HG02763 (cell line): ENCODE measurements around the gene FRMD3.

ENCODE experiments used
- ATAC-seq: cut with Tn5 transposase; IDR thresholded peaks from one replicate; pipeline ENCODE4 v1.9.1; 2021; ENCODE audit warnings: mild to moderate bottlenecking, moderate library complexity; ENCODE audit not compliant: unreplicated experiment

FRMD3 gene

DNA sequence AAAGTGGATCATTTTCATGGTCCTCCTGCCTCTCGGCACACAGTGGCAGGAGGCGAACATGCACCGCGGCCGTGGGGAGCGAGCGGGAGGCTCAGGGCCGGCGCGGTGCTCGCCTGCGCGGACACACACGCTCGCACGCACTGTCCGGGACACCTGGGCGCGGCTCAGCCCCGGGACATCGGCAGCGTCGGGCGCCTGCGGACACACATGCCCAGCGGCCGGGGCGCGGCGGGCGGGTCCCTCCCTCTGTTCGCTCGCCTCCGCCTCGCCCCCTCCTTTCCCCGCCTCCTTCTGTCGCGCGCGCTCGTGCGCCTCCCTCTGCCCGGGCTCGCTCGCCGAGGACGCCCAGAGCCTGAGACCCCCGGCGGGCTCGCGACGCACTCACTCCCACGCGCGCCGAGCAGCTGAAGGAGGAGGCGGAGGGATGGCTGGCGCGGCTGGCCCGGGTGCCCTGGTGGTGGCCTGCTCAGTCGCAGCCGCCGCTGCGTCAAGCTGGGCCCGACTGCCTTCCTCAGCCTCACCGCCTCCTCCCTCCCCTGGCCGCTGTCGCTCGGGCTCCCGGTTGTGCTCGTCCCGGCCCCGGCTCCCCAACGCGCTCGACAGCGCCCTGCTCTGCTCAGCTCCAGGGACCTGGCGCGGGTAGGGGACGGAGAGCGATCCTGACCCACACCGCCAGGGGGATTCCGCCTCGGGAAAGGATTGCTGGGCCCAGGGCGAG lies at the start of gene FRMD3:
FRMD3 (minus strand) TSS at position 230 of the 718 bp plus-strand sequence; CDS start at position 60, 170 bp downstream.
- ATAC-seq: no peak

DNA sequence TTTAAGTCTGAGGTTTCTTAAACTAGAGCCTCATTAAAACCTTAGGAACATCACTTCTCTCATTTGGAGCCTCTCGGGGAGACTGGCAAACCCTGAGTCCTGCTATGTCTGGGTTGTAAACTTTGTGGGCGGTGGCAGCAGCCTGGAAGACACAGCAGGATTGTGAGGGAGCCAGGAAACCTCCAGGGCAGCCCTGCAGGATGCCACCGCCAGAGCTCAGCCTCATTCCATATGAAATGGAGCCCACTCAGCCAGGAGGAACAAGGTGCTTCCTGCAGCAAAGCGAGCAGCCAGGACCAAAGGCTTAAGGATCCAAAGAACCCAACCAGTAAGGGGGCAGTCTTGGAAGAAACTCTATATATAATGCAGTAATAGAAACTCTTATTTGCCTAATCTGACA lies 46.8 kb upstream of the FRMD3 start:
- ATAC-seq: no peak

DNA sequence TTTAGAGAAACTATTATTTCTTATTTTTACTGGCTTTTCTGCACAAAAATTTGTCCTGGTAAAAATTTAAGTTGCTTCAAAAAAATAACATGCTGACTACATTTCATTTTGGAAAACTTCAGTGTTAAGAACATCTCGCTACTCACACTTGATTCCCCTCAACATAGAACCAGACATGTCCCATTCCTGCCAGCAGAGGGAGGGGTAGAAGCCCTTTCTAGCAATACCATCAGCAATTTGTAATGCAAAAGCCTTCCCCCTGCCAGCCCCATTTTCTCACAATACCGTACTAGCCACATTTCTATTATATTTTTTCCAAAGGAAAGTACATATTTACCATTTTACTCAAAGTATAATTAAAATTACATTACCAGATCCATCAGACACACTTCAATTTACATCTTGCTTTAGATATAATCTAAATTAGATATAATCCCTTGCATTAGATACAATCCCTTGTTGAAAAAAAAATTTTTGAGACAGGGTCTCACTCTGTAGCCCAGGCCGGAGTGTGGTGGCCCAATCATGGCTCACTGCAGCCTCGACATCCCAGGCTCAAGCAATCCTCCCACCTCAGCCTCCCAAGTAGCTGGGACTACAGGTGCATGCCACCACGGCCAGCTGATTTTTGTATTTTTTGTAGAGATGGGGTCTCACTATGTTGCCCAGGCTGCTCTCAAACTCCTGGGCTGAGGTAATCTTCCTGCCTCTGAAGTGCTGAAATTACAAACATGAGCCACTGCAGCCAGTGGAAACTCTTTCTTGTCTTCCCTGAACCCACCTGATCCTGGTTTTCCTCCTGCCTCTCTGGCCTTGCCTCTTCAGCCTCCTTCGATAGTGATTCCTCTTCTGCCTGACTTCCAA lies 45.2 kb upstream of the FRMD3 start:
- ATAC-seq: no peak

DNA sequence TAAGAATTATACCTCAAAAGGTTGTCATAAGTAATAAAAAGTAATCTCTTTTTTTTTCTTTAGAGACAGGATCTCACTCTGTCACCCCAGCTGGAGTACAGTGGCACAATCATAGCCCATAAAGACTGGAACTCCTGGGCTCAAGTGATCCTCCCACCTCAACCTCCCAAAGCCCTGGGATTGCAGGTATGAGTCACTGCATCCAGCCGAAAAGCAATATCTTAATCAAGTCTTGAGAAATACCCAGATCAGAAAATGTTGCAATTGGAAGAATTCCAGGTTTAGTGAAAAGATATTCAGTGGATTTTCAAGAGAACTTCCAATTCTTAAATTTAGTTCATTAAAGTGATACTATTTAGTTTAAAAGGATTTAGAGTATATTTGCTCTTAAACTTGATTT lies 43.8 kb upstream of the FRMD3 start:
- ATAC-seq: no peak

DNA sequence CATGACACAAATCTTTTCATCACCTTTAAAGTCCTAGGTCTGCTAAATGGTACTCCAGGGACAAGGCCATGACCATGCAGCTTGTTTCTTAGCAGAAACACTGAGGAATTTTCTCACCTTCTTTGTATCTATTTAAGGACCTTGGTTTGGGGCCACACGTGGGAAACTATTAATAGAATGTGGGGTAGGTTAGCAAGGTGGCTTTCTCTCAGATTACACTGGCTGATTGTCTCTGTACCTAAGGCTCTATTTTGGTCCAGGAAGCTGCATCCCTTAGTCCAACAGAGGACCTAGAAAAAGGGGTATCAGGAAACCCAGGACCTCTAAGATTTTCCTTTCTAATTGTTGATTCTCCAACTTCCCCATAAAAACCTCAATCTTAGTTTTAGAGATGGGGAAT lies 36.3 kb upstream of the FRMD3 start:
- no peak for ATAC-seq

DNA sequence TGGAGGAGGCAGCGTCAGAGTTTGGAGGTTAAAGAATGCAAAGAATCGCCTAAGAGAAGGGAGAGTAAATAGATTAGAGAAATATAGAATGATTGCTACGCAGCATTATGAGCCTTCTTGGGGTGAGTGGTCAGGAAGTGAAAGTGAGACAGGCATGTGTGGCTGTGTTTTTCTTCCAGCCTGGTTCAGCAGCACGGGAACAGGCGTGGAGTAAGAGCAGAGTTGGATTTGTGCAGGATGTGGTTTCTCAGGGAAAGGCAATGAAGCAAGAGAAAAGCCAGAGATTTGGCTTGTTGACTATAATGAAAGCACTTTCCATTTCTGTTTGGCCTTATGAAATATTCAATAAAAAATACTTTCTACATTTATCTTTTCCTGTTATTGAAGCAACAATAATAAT lies 34.3 kb upstream of the FRMD3 start:
- no peak for ATAC-seq

DNA sequence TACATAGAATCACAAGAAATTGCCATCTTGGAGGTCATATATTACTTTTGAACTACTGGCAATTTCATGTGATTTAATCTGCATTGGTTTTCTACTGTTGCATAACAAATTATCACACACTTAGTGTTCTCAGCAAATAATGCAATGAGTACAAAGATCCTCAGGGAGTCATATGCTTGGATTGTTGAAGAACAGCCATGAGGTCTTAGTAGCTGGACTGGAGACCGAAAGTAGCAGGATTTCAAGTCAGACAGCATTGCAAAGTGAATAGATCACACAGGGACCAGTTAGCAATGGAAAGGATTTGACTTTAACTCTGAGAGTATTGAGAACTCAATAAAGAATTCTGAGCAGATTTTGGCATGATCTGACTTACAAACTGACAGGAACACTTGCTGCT lies 32.2 kb upstream of the FRMD3 start:
- no peak for ATAC-seq

DNA sequence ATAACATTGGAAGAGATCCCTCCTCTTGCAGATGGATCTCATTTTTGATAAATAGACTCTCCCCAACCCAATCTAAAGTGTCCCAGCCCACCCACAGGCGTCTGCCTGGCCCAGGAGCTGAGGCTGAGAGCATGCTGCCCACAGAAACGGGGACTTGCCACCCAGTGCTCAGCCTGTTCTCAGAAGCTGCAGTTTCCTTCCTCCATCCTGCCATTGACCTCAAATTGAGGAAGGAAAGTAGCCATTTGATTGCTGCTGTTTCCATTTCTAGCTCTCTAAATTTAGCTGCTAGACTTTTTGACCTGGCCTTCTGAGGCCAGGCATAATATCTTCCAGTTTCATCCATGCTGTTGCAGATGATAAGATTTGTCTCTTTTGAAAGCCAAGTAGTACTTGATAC lies 31.1 kb upstream of the FRMD3 start:
- ATAC-seq: no peak

DNA sequence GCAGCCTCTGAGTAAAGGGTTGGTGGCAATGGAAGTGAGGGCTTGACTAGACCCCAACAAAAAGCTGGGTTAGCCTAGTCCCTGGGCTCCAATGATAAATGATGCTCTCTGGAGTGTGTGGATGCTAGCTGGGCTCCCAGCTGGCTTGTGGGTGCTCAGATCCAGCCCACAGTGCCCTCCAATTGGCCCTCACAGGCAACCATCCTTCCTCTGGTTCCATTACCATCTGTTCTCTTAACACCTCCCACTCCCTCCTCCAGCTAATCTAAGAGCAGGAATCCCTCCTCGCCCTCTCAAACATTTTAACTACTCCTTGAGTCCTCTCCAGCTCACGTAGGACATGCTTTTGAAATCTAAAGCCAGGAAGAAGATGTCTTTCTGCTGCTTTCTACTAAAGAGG lies 25.2 kb upstream of the FRMD3 start:
- ATAC-seq: no peak

DNA sequence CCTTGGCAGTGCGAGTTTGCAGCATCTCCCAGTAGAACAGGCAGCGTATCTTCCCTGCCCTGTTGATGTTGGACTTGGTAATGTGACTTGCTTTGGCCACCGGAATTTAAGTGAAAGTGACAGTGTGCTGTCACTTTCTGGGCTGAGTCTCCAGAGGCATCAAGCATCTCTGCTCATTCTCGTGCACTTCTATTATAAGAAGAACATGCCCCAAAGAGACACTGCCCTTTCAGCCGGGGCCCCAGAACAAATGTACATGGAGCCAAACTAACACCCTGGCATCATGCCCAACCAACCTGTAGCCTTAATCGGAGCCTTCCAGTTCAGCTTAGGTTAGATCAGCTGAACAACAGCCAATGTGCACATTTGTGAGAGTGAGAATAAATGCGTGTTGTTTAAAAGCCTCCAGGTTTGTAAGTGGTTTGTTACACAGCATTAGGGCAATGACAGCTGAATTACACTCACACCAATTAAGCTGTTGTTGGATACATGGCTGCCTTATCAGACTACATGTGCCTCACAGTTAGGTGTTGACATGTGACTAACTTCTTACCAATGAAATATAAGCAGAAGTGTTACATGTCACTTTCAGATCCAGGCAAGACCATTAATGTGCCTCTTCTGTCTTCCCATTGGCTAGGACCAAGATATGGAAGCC lies 22.1 kb upstream of the FRMD3 start:
- ATAC-seq: no peak

DNA sequence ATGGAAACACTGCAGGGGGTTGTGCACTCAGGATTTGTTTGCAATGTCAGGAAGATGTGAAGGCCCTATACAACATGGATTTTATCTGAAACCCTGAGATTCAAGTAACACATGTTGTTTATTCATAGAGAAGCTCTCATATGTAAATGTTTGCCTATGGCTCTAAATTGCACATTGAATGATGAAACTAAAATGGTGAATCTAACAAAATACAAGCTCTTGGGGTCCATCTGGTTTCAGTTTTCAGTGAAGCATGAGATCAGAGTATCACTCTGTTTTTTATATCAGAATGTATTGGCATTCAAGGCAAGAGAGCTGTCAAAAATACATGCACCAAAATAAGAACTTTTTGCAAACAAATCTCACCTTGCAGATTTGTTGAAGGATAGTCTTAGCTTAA lies 19.6 kb upstream of the FRMD3 start:
- ATAC-seq: no peak

DNA sequence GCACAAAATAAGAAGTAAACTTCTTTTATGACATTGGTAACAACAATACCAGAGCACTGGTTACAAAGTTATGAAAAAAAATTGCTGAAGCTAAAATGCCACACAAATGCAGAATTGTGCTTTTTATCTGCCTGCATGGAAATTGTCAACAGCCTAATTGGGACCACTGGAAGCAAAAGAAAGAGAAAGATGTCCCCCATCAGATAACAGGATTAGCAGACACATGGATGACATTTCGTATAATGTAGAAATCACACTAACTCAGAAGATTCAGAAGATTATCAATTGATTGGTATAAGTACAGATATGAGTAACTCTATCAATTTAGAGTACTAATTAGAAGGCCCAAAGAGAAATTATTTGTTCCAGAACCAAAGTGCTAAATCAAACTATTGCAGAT lies 19.1 kb upstream of the FRMD3 start:
- no peak for ATAC-seq

DNA sequence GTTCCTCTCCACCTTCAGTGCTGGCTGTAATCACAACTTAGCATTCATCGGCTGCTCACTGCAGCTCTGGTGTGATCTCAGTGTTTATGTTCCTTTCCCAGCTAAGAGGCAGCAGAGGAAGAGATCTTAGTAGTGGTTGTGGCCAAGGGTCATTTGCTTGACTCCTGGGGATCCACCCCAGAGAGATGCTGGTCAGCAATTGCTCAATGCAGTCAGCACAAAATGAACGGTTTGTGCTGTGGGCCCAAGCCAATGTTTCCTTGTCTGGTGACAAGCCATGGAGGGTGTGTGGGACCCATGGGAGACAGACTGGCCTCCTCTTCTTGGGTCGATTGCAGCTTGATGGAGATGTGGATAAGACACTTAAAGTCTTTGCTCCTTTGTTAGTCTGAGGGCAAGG lies 16.1 kb upstream of the FRMD3 start:
- ATAC-seq: no peak

DNA sequence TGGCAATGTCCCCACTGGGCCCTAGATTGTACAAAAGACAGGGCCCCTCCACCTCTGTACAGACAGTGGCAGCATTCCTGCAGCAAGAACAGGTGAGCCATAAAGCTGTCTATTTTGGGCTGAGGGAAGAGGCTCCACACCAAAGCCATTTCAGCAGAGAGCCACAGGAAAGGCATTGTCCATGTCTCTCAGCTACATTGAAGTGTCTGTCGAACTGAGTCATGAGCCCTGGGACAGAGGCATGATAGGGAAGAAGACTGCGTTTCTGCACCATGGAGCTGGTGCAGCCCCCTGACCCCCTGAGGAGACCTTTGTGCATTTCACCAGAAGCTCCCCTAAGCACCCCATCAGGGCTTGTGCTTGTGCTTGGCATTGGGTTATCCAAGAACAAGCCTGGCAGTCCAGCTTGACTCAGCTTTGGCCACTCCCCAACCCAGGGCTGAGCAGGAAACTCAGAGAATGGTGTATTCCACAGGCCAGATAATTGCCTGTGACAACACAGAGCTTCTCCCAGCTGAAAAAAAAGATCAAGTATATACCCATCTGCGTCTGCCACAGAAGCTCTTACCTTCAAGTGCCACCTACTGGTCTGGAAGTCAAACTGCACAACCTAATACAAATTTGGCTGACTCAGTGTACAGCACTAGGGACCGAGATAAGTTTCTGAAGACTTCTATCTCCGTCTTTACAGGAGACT lies 5.9 kb upstream of the FRMD3 start:
- ATAC-seq: peak; percentile 95

DNA sequence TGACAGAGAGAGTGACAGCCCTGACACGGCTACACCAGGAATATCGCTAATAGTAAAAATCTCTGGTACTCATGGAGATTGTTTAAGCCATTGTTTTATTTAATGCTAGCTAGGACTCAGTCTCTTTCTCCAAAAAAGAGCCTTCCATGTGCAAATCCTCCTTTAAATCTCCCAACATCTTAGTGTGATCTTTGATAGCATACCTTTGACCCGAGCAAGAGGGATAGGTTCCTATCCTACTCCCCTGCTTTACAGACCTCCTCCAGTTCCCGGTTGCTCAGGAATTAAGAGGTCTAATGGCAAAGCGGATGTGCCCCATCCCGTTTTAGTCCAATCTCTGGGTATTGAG lies 663 bp upstream of the FRMD3 start:
- no peak for ATAC-seq

DNA sequence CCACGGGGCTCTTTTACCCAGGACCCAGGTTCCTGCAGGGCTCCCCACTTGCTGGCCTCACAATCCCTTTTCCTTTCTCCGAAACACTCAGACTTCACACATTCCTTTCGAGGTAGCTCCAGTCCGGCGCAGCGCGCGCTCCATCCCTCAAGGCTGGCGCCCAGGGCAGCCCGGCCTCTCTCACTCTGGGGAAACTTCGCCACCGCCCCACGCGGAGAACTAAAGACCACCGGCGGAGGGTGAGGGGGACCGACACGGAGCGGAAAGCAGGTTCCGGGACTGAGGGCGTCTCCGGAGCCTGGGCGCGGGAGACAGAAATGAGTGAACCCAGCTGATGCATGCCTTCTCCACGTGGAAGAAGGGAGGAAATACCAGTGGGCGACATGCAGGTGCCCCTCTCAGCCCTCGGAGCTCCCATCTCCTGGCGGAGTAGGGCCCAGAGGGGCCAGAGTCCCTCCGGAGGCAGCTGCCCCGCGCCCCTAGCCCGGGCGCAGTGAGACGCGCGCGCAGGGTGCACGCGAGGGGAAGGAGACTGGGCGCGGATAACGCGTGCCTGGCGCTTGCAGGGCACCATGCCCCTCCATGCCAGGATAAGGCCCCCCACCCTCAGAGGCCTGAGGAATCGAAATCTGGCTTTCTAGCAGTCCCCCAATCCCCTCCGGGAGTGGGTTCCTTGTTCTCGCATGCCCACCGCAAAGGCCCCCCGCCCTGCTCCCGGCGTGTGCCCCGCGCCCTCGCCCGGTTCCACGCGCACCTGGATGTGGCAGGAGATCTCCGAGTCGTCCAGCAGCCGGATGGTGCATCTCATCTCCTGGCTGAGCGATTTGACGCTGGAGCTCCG lies 650 bp downstream of the FRMD3 start:
- ATAC-seq: no peak

DNA sequence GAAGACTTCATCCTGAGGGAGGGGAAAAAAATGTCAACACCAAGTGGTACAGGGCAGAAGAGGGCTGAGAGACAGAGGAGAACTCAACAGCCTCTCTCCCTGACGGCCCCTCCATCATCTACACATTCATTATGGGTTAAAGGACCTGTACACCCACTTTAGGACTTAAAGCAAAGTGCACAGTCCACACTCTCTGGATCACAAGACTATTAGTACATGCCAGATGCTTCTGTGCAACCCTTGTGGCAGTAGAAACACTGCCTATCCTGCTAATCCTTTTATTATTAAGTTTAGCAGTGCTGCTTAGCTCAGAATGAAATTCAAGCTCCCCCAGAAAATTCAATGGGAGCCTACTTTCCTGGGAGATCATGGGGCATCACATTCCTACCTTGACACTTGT lies 1.9 kb downstream of the FRMD3 start:
- no peak for ATAC-seq

DNA sequence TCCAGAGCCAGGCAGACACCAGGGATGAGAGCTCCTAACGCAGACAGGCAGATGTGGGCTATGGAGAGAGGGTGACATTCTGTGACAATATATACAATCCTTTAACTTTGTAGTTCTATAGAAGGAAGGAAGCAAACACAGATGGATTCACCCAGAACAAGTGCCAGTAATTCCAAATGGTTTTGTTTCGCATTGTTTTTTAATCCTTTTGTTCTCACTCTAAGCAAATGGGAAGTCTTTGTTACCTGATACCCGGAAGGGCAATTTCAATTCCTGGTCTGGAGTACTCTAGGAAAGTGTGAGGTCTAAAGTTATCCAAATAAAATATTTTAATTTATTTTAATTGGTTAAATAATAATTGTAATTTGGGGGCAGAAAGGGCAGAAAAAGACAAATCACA lies 2.5 kb downstream of the FRMD3 start:
- ATAC-seq: no peak

DNA sequence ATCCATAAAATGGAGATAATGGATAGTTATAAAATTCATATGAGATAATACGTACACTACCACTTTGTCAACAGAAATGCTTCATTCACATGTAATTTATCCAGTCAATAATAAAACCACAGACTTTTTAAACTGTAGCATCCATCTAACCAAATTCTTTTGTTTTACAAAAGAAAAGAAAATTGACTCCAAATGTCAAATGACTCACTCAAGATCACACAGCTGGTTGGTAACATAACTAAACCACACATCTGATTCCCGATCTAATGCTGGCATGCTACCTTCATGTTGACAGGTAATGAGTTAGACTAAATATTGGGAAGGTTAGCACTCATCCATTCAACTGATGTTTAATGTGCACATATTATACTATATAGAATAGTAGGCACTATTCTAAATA lies 4.9 kb downstream of the FRMD3 start:
- no peak for ATAC-seq

DNA sequence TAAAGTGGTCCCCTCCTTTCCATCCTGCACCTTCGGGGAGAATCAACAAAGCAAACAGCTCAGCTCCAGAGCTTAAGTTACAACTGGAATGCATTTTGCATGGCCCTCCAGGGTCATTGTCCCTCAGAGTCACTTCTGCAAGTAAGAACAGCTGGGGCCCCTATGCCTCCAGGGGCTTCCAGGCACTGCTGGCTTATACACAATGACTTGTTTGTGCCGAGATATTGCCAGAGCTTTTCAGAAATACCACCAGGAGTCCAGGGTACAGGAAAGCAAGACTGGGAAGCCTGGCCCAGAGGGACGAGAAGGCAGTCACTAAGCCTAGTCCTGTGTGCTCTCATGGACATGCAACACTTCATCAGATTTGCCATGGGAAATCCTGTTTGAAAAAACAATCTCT lies 11.3 kb downstream of the FRMD3 start:
- ATAC-seq: no peak

DNA sequence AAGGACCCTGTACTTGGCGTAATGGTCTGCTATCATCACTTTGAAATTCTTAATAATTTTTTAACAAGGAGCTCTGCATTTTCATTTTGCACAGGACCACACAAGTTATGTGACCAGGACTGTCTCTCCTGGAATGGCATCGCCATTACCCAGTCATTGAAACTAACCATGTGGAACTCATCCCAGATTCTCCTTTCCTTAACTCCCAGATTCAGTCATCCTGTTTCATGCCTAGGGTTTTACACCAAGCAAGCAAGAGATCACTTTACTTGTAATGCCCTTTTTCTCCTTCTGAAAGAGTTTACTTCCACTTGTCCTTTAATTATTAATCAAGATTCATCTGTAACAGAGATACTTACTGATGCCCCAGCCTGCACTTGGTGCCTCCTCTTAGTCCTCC lies 12.0 kb downstream of the FRMD3 start:
- no peak for ATAC-seq
